GM21737 (cell line): ENCODE measurements around the gene SLC37A1.
"Not testable (repeated sequence)": the region's sequence is repeated elsewhere in the genome, so short reads cannot be mapped to it uniquely, and the experiment has no call there.

Source experiments
- ATAC-seq: cut with Tn5 transposase; IDR thresholded peaks from one replicate; pipeline ENCODE4 v1.9.1; 2021; ENCODE audit warnings: mild to moderate bottlenecking, moderate library complexity; ENCODE audit not compliant: unreplicated experiment

SLC37A1 gene

DNA sequence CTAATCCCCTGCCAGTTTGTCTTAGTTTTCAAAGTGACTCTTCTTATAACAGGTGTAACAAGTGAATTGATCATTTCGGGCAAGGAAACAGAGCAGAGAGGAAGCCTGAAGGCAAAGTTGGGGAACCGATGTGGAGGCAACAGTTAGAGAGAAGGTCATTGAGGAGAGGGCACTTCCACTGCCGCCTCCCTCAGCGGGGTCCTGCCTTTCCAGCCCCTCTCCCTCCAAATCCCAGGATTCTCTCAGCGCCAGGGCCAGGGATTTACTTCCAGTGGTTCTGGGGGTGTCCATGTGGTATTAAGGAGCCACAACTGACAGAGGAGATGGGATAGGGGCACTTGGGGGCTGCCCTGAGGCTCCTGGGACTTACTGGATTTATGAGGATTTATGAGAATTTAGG, 100.1 kb downstream of the SLC37A1 start:
- ATAC-seq, result no peak

DNA sequence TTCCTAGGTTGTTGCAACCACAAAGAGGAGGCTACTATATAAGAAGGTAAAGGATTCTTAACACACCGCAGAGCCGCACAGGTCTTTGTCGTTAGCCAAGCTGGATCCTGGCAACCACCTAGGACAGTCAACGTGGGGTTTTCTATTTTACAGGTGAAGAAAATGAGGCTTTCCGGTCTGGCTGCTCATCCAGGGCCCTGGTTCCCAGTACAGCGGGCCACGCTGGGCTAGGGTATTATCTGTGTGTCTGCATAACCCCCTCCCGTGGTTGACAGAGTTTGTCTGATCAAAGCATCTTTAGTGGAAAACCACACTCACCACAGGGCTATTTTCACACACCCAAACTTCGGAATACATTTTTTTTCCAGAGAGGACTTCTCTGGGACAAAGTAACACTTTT, 100.7 kb downstream of the SLC37A1 start:
- ATAC-seq, result no peak

GRCh38 chr21:42614811-42615351, 101.2 kb downstream of the SLC37A1 start:
- ATAC-seq, result no peak

GRCh38 chr21:42615377-42615776, 101.7 kb downstream of the SLC37A1 start:
- not testable (repeated sequence) for ATAC-seq

- ATAC-seq, result no peak
These were observed 102.3 kb downstream of the SLC37A1 start for GRCh38 chr21:42615924-42616323.

DNA sequence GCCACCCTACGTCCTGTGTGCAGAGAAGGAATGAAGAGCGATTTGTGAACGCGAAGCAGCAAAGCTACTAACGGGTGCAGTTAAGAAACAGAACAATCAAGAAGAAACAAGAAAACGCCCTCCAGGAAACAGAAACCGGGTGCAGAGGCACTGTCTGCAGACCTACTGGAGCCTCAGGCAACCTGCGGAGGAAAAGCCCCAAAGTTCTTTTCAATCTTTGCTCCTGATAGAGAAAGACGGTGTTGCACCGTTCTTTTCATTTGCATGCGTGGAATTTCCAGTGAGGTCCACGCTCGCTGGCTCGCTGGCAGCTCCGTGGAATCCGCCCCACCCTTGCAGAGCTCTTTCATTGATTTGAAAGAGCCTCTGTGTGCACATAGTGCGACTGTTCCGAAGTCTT, 102.8 kb downstream of the SLC37A1 start:
- ATAC-seq, result no peak

GRCh38 chr21:42616941-42617340, 103.3 kb downstream of the SLC37A1 start:
- no peak for ATAC-seq

DNA sequence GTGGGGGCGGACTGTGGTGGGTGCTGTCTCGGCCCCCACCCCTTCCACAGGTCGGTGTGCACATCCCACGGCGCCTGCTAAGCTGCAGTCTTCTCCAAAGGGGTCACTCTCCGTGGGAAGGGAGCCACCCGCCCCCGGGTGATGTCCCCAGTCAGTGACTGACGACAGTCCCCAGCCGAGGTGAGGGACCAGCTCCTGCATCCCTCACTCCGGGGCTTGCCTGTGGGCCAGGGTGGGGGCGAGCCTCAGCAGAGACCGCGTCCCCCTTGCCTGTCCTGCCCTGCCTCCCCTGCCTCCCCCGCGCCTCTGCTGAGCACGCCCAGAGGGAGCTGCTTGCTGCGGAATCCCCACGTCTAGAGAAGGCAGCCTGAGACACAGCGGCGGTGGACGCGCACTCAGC, 103.8 kb downstream of the SLC37A1 start:
- ATAC-seq, result no peak

DNA sequence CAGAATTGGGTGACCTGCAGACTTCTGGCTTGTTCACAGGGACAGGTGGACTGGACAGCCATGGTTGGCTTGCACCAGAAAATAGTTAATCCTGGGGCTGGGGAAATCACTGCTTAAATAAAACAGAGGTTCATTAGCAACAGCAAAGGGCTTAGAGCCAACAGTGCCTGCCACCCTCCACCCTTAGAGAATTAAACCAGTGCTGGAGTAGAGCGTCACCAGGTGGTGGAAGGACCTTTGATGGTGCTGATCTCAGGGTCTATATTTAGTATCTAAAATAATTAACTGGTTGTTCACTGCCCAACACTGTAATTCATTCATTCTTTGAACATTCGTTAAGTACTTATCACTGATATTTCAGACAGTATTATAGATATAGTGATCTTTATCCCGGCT, 105.1 kb downstream of the SLC37A1 start:
- ATAC-seq, result no peak

DNA sequence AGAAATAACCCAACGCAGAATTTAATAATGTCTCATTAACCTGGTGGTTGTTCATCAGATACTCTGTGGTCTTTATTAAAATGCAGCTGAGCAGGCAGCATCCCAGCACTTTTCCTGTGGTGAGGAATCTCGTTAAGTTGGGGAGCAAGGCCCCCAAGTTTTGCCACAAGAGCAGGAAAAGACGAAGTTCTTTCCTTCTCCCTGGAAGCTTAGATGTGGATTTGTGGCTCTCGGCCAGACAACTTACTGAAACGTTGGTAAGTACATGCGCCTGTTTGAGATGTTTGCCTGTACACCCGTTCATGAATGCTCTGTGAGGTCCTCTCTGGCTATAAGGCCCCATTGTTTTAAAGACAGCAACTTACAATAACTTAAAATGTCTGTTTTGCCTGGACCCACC, 105.5 kb downstream of the SLC37A1 start:
- no peak for ATAC-seq

GRCh38 chr21:42619841-42620240, 106.2 kb downstream of the SLC37A1 start:
- ATAC-seq, result no peak

GRCh38 chr21:42621166-42621818, 107.6 kb downstream of the SLC37A1 start:
- no peak for ATAC-seq

DNA sequence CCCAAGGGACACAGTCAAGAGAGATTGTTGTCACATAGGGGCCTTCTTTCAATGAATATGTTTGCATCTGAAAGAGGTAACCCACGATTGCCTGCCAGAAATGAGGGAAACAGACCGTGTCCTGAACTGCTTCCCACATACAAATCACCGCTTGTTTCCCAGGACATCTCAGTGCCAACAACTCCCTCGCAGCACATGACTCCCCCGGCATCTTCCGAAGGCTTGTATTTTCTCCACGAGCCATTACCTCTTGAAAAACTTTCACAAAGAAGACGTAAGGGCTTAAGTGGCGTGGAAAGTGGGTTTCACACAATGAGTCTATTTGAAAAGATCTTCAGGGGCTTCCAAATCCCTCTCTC, 108.1 kb downstream of the SLC37A1 start:
- no peak for ATAC-seq

DNA sequence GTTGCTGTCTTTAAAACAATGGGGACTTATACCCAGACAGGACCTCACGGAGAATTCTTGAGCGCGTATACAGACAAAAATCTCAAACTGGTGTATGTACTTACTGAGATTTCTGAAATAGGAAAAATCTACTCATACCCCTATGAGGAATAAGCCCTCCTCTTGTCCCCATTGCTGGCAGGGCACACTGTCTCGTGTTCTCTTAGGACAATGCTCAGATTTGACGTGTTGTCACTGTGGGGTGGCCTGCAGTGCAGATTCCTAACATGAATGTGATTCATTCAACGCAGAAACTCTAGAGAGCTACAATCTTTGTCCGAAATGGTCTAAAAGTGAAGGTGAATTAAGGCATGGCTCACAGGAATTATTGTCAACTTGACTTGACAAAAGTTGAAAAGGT, 108.6 kb downstream of the SLC37A1 start:
- ATAC-seq, result no peak

- ATAC-seq, result no peak
These were observed 110.0 kb downstream of the SLC37A1 start for GRCh38 chr21:42623694-42624093.

DNA sequence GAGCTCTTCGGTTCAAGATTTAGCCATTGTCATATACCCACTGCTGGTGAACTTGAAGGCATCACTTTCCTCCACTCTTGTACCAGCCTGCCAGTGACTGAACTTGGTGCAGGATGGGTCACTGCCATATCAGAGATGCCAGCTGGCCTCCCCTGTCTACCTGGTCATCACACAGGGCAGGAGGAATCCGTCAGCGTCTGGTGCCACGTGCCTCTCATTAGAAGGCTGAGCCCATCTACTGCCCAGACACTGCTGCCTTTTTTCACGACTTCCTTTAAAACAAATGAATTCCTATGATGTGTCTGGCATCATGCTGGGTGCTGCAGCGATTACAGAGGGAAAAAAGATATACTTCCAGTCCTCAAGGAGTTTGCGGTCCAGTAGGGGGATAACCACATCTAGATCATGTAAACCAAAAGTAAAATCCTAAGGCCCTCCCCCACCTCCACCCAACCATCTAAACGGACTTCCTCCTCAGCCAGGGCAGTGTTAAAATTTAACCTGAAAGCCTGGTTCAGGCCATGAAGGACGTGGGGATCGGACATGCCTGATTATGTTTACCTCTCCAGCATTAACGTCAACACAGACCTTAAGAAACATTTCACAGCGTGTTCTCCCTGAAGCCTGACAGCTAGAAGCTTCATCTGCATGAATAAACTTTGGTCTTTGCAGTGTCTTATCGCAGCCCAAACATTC, 110.6 kb downstream of the SLC37A1 start:
- no peak for ATAC-seq

DNA sequence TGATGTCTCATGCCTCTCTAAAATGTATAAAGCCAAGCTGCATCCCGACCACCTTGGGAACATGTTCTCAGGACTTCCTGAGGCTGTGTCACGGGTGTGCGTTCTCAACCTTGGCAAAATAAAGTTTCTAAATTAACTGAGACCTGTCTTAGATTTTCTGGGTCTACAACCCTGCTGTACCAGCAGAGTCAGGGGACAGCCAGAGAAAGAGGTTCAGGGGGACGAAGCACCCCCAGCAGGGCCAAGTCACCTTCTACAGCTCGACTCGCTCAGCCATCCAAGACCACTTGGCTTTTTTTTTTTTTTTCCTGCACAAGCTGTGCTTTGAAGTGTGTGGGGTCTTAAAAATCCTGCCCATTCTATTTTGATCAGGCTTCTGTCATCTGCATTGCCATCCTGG, 111.3 kb downstream of the SLC37A1 start:
- ATAC-seq, result no peak

DNA sequence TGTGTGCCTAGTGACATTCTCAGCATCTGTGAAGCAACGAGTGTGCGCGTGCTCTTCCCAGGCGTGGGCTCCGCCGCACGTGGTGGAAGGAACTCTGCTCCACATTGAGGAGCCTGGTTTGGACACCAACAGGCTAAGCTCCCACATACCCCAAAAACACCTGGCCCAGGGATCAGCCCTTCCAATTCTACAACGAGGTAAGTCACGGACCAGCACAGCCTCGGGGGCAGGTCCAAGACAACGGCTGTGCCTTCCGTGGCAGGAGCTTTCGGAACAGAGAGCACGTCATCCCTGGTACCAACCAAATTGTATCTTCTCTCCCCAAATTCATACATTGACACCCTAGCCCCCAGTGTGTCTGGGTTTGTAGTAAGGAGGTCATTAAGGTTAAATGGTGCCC, 112.5 kb downstream of the SLC37A1 start:
- no peak for ATAC-seq

GRCh38 chr21:42627527-42628289, 114.1 kb downstream of the SLC37A1 start:
- ATAC-seq, result no peak

GRCh38 chr21:42628466-42629061, 114.9 kb downstream of the SLC37A1 start:
- ATAC-seq, result not testable (repeated sequence)

DNA sequence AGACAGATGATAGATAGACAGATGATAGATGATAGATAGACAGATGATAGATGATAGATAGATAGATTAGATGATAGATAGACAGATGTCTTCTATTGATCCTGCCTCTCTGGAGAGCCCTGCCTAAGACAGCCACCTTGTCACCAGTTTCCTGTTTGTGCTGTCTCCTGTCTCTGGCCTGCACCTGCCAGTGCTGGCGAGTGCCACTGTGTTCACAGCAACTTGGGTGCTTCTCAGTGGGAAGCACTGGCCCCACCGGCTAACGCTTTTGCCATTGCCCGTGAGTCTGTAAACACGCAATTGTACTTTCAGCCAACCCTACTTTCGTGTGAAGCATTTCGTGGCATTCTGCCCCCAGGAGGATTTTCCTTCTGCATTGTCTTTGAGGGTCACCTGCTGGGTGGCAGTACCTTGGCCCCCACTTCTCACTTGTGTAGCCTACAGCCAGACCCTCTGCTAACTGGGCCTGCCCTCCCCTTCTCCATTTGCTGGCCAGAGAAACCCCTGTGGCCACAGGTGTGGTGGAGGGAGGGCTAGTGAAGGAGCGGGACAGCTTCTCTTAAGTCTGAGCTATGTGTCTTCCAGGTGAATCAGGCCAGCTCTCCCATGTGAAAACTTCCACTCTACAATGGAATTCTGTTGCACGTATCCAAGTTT, 116.4 kb downstream of the SLC37A1 start:
- no peak for ATAC-seq
